NOMO-1 treated with dmso at 0.1 percent for 144 hours (cell line): ENCODE data around the gene ZNF19.

Experiments
- DNase-seq: peaks from one replicate; lab custom pipeline; 2025; ENCODE audit not compliant: unreplicated experiment; lab: John Stamatoyannopoulos, UW

The ZNF19 gene

DNA sequence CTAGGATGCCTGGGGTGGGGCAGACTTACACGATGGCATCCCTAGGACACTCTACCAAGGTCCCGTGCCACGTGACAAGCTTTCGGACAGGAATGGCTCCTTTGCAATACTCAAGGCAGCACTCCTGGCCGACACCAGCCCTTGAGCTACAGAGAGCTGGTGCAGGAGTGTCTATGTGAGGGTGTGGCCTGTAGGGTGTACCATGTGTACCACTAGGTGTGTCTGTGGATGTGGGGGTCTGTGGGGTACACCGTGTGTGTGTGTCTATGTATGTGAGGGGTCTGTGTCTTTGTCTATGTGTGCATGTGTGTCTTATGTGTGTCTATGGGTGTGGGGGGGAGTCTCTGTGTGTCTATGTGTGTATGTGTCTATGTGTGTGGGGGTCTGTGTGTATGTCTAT, 45.4 kb downstream of the ZNF19 start:
- DNase-seq, result no peak

DNA sequence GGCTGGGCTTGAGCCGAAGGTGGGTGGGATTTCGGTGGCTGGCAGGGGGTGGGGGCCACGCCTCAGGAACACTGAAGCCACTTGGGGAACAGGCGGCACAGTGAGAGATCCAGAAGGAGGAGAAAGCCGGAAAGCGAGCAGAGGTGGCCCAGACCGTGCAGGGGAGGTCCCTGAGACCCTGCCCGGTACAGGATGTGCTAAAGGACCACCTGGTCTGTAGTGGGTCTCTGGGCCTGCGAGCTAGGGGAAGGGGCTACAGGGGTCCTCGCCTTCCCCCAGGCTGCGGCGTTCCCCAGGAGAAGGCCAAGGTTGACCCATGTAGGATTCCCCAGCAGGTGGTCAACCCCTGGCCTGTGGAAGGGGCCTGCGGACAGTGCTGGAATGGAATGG, 47.1 kb downstream of the ZNF19 start, which contains the start of gene TLE7:
TSS of gene TLE7 (minus strand) at position 4 of the 390 bp plus-strand sequence. CDS start 8,730 bp downstream, outside the sequence.
- DNase-seq, result no peak

DNA sequence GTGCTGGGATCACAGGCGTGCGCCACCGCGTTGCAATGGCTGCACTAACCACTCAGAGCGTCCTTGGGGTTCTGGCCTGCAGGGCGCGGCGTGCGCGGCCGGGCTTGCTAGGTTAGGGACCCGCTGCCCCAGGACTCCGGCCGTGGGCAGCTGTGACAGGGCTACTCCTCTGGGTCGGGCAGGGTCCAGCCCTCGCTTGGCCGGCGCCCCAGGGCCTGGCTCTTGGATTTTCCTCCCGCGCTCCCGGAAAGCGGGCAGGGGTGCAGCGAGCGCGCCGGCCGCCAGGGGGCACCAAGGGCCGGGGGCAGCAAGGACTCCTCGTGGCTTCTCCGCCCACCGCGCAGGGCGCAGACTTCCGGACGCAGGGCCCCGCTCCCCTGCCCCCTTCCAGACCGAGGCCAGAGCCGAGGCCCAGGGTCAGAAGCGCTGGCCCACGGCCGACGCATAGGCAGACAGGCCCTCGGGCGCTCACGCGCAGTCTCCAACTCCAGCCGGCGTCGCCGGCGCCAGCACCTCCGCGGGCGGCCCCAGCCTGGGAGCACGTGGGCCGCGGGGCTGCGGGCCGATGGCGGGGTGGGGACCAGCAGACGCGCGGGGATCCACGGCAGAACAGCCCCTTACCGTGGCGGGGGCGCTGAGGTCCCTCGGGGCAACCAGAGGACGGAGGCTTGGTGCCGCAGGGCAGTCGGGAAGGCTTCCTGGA, 47.6 kb downstream of the ZNF19 start:
- DNase-seq, result no peak

- DNase-seq, result no peak
These were observed 48.3 kb downstream of the ZNF19 start for GRCh38 chr16:71440669-71441347.

GRCh38 chr16:71439523-71439922, 49.6 kb downstream of the ZNF19 start:
- no peak for DNase-seq

GRCh38 chr16:71436473-71436872, 52.7 kb downstream of the ZNF19 start:
- no peak for DNase-seq

DNA sequence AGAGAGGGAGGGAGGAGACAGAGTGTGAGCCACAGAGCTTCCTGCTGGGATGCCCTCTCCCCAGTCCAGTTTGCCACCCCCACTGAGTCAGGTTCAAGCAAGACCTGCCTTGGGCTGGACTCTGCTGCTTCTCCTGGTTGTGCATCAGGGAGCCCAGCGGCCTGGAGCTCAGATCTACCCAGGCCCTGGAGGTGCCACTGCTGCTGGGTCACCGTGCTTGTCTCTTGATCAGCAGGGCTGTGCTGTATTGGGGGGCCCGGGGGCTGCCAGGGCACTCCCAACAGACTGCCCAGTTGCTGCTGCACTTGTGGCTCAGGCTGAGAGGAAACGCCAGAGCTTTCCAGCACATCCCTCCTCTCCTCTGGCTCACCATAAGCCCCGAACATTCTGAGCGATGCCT, 56.2 kb downstream of the ZNF19 start:
- DNase-seq, result no peak

GRCh38 chr16:71431991-71432390, 57.1 kb downstream of the ZNF19 start:
- no peak for DNase-seq

DNA sequence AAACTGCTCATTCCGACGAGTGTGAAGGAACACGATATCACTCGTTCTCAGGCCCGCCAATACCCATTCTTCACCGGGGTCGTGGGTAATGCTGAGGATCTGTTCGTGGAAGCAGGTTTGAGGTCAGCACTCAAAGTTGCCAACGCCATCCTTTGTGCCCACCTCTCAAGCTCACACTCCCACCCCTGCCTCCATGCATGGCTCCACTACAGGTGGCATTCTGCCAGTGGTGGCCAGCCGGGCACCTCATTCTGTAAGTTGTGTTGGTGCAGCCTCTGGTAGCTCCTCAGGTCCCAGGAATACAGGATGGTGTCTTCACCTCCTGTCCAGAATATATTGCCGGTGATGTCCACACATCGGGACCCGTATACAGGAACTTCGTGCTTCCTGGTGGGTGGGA, 57.9 kb downstream of the ZNF19 start:
- DNase-seq, result no peak

- no peak for DNase-seq
These were observed 58.4 kb downstream of the ZNF19 start for GRCh38 chr16:71430744-71431143.

DNA sequence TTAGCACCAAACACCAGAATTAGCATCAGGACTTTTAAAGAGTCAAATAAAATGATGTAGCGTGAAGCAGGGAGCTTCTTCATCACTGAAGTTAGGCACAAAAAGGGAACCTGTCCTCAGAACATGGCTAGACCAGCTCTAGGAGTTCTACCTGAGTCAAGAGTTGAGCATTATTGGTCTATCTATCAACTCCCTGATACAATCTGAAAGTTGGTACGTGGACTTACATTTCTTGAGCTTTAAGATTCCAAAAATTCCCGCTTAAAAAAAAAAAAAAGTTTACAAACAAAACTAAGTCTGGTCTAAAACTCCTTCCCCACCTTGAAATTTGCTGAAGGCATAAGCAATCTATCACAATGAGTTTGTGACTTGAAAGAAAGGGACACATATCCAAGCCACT, 59.5 kb downstream of the ZNF19 start:
- DNase-seq, result no peak

- DNase-seq, result no peak
These were observed 60.2 kb downstream of the ZNF19 start for GRCh38 chr16:71428883-71429282.

DNA sequence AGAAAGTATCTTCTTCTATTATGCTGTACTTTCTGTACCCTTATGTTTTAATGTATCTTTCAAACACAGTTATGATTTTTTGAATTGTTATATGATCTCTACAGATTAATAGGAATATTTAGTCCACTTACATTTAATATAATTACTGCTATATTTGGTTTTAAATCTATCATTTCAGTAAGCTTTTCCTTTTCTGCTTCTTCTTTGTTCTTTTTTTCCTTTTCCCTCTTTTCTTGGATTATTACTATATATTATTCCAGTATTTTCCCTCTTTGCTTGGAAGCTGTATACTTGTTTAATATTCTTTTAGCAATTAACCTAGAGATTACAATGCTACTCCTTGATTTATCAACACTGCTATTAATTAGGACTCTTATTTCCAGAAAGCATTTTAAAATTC, 60.7 kb downstream of the ZNF19 start:
- DNase-seq, result no peak

DNA sequence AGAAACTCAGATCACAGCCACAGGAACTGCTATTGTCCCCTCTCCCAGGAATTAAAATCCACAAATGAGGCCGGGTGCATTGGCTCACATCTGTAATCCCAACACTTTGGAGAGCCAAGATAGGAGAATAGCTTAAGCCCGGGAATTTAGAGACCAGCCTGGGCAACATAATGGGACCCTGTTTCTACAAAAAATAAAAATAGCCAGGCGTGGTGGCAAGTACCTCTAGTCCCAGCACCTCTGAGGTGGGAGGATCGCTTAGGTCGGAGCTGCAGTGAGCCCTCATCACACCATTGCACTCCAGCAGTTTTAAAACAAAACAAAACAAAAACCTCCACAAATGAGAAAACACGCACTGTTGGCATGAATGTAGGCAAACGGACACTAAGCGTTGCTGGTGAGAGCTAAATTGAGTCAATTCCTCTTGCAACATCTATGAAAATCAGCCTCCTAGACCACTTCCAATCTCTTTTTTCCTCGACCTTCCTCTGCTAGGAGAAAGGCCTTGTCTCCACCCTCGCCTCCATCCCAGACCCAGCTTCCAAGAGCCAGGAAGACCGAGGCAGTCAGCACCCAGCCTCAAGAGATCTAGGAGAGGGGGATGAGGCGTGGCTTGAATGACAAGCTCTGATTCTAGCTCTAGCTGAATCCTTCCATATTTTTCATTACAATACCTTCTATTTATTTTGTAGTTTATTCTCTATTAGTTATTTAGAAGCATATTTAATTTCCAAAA, 62.1 kb downstream of the ZNF19 start:
- no peak for DNase-seq

- no peak for DNase-seq
These were observed 62.9 kb downstream of the ZNF19 start for GRCh38 chr16:71426069-71426879.

GRCh38 chr16:71425746-71426068, 63.4 kb downstream of the ZNF19 start:
- no peak for DNase-seq

- no peak for DNase-seq
These were observed 64.5 kb downstream of the ZNF19 start for GRCh38 chr16:71424626-71425025.

GRCh38 chr16:71423865-71424264, 65.3 kb downstream of the ZNF19 start:
- DNase-seq, result no peak
